VCaP (cell line): ENCODE data around the gene DOLPP1.

Experiments used
- H3K27ac ChIP-seq: fragments of 450-650 bp; 2 replicates; pipeline ENCODE4 v1.5.1; 2017
- TF ChIP-seq, protein P1 (sequence below): fragments of 450-650 bp; conservative IDR thresholded peaks from 2 replicates; pipeline ENCODE4 v1.5.1; 2017; ENCODE audit warnings: mild to moderate bottlenecking, moderate library complexity

DOLPP1 gene

DNA sequence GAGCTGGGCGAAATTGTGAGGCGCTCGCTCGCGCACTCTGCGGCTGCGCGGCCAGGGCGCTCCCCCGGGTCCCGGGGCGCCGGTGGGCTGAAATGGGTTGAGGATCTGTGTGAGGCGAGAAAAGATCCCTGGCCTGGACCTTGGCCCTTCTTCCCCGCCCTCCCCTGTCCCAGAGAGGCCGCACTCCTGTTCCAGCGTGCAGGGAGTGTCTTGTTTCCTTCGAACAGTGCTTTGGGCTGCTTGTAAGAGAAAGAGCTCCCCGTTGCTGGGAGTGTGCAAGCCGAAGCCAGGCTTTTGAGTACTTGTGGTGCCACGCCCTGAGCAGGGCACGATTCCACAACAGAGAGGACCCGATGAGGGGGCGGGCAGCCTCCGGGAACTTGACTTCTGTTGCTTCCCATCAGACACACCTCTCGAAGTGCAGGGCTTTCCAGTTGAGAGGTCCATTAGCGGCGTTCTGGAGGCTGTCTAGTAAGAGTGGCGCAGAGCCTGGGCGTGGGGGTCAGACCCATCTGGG lies 535 bp downstream of the DOLPP1 start:
- peak overlapping the region; percentile 91 for H3K27ac ChIP-seq
- TF ChIP-seq, protein P1, sequence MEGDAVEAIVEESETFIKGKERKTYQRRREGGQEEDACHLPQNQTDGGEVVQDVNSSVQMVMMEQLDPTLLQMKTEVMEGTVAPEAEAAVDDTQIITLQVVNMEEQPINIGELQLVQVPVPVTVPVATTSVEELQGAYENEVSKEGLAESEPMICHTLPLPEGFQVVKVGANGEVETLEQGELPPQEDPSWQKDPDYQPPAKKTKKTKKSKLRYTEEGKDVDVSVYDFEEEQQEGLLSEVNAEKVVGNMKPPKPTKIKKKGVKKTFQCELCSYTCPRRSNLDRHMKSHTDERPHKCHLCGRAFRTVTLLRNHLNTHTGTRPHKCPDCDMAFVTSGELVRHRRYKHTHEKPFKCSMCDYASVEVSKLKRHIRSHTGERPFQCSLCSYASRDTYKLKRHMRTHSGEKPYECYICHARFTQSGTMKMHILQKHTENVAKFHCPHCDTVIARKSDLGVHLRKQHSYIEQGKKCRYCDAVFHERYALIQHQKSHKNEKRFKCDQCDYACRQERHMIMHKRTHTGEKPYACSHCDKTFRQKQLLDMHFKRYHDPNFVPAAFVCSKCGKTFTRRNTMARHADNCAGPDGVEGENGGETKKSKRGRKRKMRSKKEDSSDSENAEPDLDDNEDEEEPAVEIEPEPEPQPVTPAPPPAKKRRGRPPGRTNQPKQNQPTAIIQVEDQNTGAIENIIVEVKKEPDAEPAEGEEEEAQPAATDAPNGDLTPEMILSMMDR = no peak

DNA sequence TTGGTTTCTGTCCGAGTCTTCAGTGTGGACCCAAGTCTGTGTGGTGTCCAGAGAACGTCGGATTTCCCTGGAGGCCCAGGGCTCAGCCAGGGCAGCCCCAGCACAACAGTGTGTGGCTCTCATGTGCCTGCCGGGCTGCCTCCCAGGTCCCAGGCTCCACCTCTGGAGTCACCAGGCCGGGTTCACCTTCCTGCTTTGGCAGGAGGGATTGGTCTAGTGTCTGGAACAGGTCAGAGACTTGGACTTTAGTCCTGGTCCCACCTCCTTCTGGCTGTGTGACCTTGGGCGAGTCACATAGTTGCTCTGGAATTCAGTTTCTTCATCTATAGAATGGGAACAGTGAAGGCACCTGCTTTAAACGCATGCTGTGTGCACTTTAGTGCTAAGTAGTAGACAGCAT lies 3.2 kb downstream of the DOLPP1 start:
- TF ChIP-seq, protein P1 = no peak
- no peak overlapping the region for H3K27ac ChIP-seq

DNA sequence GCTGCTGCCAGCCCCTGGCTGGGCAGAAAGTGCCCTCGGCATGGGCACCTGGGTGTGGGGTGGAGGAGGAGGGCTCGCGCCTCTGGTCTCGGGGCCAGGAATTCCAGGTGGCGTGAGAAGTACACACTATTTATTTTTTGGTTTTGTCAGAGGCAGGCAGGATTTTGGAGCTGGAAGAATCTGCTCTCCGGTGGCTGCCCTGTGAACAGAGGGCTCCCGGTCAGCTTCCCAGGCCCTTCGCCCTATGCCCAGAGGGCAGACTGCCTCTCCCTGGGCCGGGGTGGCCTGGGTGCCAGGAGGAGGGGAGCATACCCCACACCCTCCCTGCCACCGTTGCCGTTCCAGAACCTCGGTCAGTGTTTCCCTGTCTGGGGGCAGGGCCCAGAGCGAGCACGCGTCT lies 8.3 kb downstream of the DOLPP1 start:
- no peak overlapping the region for H3K27ac ChIP-seq
- TF ChIP-seq, protein P1 = no peak

DNA sequence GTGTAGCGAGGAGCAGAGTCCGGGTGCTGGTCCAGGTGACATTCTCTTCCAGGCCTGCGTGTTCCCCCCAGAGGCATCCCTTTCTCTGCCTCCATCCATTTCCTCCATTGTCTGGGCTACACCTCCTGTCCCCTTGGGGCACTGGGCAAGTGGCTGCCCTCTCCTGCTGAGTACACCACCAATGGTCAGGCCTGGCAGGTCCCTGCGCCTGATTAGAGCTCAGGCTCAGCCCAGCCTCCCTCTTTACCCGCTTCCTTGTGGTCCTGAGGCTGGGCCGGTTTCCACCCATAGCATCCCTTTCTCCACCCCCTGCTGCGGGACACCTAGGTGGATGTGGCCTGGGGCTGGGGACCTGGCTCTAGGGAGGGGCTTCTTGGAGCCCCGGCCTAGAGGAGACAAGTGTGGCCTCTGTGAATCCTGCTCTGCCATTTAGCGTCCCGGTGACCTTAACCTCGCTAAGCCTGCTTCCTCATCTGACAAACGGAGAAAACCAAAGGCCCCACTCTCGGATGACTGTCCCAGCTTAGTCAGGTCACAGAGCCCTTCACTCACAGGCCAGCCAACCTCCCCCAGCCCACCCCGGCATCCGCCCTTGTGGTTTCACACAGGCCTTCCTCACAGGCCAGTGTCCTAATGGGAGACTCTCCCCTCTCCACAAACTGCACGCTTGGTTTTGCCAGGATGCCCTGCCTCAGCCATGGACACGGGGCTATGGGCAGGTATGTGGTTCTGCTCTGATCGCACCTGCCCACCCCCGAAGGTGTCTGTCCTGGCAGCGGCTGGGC lies 12.9 kb downstream of the DOLPP1 start:
- TF ChIP-seq, protein P1 = no peak
- H3K27ac ChIP-seq = no peak overlapping the region

DNA sequence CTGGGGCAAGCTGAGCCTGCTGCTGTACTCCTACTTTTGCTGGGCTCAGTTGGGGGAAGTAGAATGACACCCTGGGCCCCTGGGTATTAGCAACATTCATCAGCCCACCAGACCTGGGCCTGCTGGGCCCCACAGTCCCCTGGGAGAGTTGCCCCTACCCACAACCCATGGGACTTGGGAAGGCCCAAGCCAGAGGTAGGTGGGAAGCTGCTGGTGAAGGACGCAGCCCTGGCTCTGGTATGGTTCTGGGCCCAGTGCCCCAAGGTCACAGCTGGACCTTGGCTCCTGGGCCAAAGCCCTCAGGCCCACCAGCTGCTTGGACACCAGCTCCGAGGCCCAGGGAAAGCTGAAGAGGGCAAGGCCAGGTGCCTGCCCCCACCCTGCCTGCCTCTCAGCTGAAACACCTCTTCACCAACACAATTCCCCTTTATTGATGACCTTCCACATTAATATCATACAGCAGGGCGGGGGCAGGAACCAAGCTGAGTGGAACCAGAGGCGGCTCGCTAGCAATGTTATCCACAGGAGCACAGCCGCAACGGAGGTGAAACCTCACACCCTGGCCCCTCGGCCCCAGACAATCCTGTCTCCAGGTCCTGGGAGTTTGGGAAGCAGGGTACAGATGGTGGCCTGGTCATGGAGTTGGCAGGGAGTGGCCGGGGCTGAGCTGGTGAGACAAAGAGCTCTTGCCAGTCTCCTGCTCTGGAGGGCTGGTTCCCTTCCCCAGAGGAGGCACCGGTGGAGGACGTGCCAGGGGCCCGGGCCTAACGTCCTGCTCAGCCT lies 13.7 kb downstream of the DOLPP1 start:
- H3K27ac ChIP-seq = no peak overlapping the region
- TF ChIP-seq, protein P1 = no peak

DNA sequence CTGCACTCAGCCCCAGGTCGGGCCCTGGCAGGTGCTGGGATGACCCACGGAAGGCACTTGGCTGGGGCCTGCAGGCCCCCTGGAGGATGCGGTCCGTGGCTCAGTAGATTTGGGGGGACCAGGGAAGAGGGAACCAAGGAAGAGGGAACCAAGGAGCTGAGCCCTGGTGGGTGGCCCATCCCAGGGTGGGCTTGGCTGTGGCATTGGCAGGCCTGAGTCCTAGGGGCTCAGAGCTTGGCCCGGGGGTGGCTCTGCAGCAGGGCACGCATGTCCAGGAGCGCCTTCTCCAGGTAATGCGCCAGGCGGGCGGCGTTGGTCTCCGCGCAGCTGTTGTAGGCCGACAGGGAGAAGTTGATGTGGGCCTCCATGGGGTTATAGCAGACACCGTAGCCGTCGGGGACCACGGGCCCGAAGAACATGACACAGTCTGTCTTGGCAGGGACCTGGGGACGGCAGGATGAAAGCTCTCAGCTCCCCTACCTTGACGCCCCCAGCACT lies 14.3 kb downstream of the DOLPP1 start:
- TF ChIP-seq, protein P1 = no peak
- H3K27ac ChIP-seq = no peak overlapping the region

DNA sequence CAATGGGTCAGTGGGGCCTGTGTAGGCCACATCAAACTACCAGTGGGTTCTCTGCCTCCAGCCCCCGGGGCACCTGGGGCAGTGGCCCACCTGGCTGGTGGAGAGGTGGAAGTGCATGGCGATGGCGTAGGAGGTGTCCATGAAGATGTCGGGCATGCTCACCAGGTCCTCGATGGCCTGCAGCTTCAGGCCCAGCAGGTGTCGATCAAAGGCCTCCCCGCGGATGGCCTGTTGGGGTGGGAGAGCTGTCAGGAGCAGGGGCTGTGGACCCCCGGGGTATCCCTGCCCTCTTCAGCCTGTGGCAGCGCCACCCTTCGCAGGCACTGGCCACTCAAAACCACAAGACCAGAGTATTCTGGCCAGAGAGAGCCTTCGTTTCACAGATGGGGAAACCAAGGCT lies 15.0 kb downstream of the DOLPP1 start:
- TF ChIP-seq, protein P1 = no peak
- H3K27ac ChIP-seq = no peak overlapping the region
